Measurements from ENCODE around the gene FAM3C. TPM values are rescaled to one million over a fixed set of nuclear protein-coding genes. Genes with fewer than 3 reads are reported as not detected.
A peak's percentile ranks its signal among the peaks of the same experiment; 100 is the strongest.

The FAM3C gene
- total RNA-seq, 1 donor from 2014 or later: 51.4 TPM

GRCh38 chr7:121391686-121392085 is 4.4 kb downstream of the FAM3C start:
- Histone ChIP-seq H3K36me3 (no peaks in the 10 kb centered on the region), H3K4me3 (no peak overlapping the region), H3K4me1 (peaks cover 14% of the 10 kb centered on the region), H3K27me3 (no peaks in the 10 kb centered on the region), H3K27ac (no peak overlapping the region), H3K9me3 (no peaks in the 10 kb centered on the region)
- TF ChIP-seq CTCF (IDR thresholded peaks at IDR 0.05): no peak
- intact Hi-C loops (cut with DNase I): no loop called here
- no peak for DNase-seq
- ATAC-seq: no peak

- intact Hi-C loops (cut with DNase I): no loop called here
- Histone ChIP-seq H3K9me3 (no peaks in the 10 kb centered on the region), H3K27ac (no peak overlapping the region), H3K4me3 (no peak overlapping the region), H3K36me3 (no peaks in the 10 kb centered on the region), H3K4me1 (peaks cover 19% of the 10 kb centered on the region), H3K27me3 (no peaks in the 10 kb centered on the region)
- DNase-seq (no peak), ATAC-seq (no peak)
- TF ChIP-seq CTCF (IDR thresholded peaks at IDR 0.05): no peak
Observed at GRCh38 chr7:121390617-121391016, 5.5 kb downstream of the FAM3C start.

- H3K27me3 ChIP-seq: no peaks in the 10 kb centered on the region
- H3K27ac ChIP-seq: no peak overlapping the region
- no peak overlapping the region for H3K4me3 ChIP-seq
- no peaks in the 10 kb centered on the region for H3K9me3 ChIP-seq
- H3K36me3 ChIP-seq: no peaks in the 10 kb centered on the region
- intact Hi-C loops (cut with DNase I): no loop called here
- peaks cover 21% of the 10 kb centered on the region for H3K4me1 ChIP-seq
- no peak for ATAC-seq
- DNase-seq: no peak
- TF ChIP-seq CTCF (IDR thresholded peaks at IDR 0.05): no peak
Observed at GRCh38 chr7:121390109-121390508, 6.0 kb downstream of the FAM3C start.

GRCh38 chr7:121388950-121389349 is 7.2 kb downstream of the FAM3C start:
- intact Hi-C loops (cut with DNase I): no loop called here
- Histone ChIP-seq H3K36me3 (no peaks in the 10 kb centered on the region), H3K4me3 (no peak overlapping the region), H3K4me1 (peaks cover 17% of the 10 kb centered on the region), H3K9me3 (no peaks in the 10 kb centered on the region), H3K27me3 (no peaks in the 10 kb centered on the region), H3K27ac (no peak overlapping the region)
- no peak for DNase-seq
- no peak for ATAC-seq
- TF ChIP-seq CTCF (IDR thresholded peaks at IDR 0.05): no peak

- TF ChIP-seq CTCF (IDR thresholded peaks at IDR 0.05): no peak
- Histone ChIP-seq H3K36me3 (no peaks in the 10 kb centered on the region), H3K9me3 (no peaks in the 10 kb centered on the region), H3K27ac (no peak overlapping the region), H3K4me1 (peaks cover 28% of the 10 kb centered on the region), H3K4me3 (no peak overlapping the region), H3K27me3 (no peaks in the 10 kb centered on the region)
- peak; percentile 58 for ATAC-seq
- intact Hi-C loops (cut with DNase I): no loop called here
- DNase-seq: no peak
Observed at GRCh38 chr7:121385800-121386179, 10.3 kb downstream of the FAM3C start.

All from upper lobe of right lung (tissue), 1 donor.